HG02852 (cell line): ENCODE results near the gene LARGE1.

ENCODE experiments used
- ATAC-seq: cut with Tn5 transposase; IDR thresholded peaks from one replicate; pipeline ENCODE4 v1.9.1; 2021; ENCODE audit warnings: mild to moderate bottlenecking, moderate library complexity; ENCODE audit not compliant: unreplicated experiment

LARGE1 gene

GRCh38 chr22:33451866-33452469 lies 468.3 kb downstream of the LARGE1 start:
- no peak for ATAC-seq

GRCh38 chr22:33450756-33451155 lies 469.5 kb downstream of the LARGE1 start:
- ATAC-seq, result no peak

GRCh38 chr22:33447733-33448132 lies 472.5 kb downstream of the LARGE1 start:
- no peak for ATAC-seq

GRCh38 chr22:33443683-33444082 lies 476.6 kb downstream of the LARGE1 start:
- no peak for ATAC-seq

- no peak for ATAC-seq
These were observed 479.5 kb downstream of the LARGE1 start for GRCh38 chr22:33440756-33441155.

GRCh38 chr22:33438273-33438672 lies 482.0 kb downstream of the LARGE1 start:
- ATAC-seq, result no peak

- no peak for ATAC-seq
These were observed 489.0 kb downstream of the LARGE1 start for GRCh38 chr22:33431300-33431699.

- no peak for ATAC-seq
These were observed 491.0 kb downstream of the LARGE1 start for GRCh38 chr22:33429281-33429680.

GRCh38 chr22:33427461-33427860 lies 492.8 kb downstream of the LARGE1 start:
- no peak for ATAC-seq

GRCh38 chr22:33426451-33426850 lies 493.8 kb downstream of the LARGE1 start:
- no peak for ATAC-seq

GRCh38 chr22:33421859-33422258 lies 498.4 kb downstream of the LARGE1 start:
- no peak for ATAC-seq

- no peak for ATAC-seq
These were observed 501.8 kb downstream of the LARGE1 start for GRCh38 chr22:33418484-33418883.

- ATAC-seq, result no peak
These were observed 504.9 kb downstream of the LARGE1 start for GRCh38 chr22:33415401-33415800.

- no peak for ATAC-seq
These were observed 511.2 kb downstream of the LARGE1 start for GRCh38 chr22:33409079-33409478.

GRCh38 chr22:33405194-33405593 lies 515.1 kb downstream of the LARGE1 start:
- ATAC-seq, result no peak

- ATAC-seq, result no peak
These were observed 515.6 kb downstream of the LARGE1 start for GRCh38 chr22:33404723-33405122.

- ATAC-seq, result no peak
These were observed 518.0 kb downstream of the LARGE1 start for GRCh38 chr22:33402325-33402724.

GRCh38 chr22:33401291-33401690 lies 519.0 kb downstream of the LARGE1 start:
- ATAC-seq, result no peak

GRCh38 chr22:33400891-33401290 lies 519.4 kb downstream of the LARGE1 start:
- ATAC-seq, result no peak

- no peak for ATAC-seq
These were observed 520.0 kb downstream of the LARGE1 start for GRCh38 chr22:33400061-33400840.

- no peak for ATAC-seq
These were observed 522.8 kb downstream of the LARGE1 start for GRCh38 chr22:33397381-33397907.

- ATAC-seq, result no peak
These were observed 526.8 kb downstream of the LARGE1 start for GRCh38 chr22:33393432-33393831.
